NCI-H2107 (cell line): Measurements from ENCODE around the gene RALGAPA1.
"Not testable (repeated sequence)": the region's sequence is repeated elsewhere in the genome, so short reads cannot be mapped to it uniquely, and the experiment has no call there.

ENCODE experiments used
- DNase-seq: peaks from one replicate; lab custom pipeline; 2025; lab: John Stamatoyannopoulos, UW

Gene RALGAPA1

DNA sequence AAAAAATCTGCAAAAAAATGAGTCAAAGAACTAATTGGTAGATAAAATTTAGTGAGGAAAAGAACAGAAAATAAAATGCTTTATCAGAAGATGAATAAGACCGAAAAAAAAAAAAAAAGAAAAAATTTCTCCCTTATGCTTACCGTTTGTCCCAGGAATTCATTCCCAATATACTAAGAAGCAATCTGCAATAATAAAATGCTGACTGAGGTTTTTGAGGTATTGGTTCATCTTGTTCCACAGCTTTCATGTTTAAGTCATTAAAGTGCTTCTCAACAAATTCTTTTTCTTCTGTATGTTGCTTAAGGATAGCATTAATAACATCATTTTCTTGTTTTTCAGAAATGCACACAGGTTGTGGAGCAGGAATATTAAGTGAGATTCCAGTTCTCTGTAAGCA lies 182.1 kb downstream of the RALGAPA1 start:
- DNase-seq = not testable (repeated sequence)

DNA sequence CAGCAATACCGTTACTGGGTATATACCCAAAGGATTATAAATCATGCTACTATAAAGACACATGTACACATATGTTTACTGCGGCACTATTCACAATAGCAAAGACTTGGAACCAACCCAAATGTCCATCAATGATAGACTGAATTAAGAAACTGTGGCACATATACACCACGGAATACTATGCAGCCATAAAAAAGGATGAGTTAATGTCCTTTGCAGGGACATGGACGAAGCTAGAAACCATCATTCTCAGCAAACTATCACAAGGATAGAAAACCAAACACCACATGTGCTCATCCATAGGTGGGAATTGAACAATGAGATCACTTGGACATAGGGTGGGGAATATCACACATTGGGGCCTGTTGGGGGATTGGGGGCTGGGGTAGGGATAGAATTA lies 187.1 kb downstream of the RALGAPA1 start:
- not testable (repeated sequence) for DNase-seq

DNA sequence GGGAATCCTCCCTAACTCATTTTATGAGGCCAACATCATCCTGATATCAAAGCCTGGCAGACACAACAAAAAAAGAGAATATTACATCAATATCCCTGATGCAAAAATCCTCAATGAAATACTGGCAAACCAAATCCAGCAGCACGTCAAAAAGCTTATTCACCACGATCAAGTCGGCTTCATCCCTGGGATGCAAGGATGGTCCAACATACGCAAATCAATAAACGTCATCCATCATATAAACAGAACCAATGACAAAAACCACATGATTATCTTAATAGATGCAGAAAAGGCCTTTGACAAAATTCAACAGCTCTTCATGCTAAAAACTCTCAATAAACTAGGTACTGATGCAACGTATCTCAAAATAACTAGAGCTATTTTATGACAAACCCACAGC lies 189.1 kb downstream of the RALGAPA1 start:
- DNase-seq = not testable (repeated sequence)

DNA sequence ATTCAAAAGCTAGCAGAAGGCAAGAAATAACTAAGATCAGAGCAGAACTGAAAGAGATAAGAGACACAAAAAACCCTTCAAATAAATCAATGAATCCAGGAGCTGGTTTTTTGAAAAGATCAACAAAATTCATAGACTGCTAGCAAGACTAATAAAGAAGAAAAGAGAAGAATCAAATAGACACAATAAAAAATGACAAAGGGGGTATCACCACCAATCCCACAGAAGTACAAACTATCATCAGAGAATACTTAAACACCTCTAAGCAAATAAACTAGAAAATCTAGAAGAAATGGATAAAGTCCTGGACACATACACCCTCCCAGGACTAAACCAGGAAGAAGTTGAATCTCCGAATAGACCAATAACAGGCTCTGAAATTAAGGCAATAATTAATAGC lies 189.6 kb downstream of the RALGAPA1 start:
- not testable (repeated sequence) for DNase-seq

- DNase-seq = no peak
These were observed 191.6 kb downstream of the RALGAPA1 start for GRCh38 chr14:35617500-35617899.

- DNase-seq = no peak
These were observed 201.7 kb downstream of the RALGAPA1 start for GRCh38 chr14:35607380-35607779.

DNA sequence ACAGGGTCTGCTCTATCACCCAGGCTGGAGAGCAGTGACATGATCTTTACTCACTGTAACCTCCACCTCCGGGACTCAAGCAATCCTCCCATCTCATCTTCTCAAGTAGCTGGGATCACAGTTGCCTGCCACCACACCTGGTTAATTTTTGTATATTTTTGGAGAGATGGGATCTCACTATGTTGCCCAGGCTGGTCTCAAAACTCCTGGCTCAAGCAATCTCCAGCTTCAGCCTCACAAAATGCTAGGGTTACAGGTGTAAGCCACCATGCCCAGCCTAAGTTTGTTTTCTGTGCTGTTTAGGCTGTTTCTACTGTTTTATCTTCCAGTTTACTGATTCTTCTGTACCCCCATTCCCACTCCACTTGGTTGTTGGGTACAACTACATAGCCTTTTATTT lies 208.8 kb downstream of the RALGAPA1 start:
- DNase-seq = no peak

DNA sequence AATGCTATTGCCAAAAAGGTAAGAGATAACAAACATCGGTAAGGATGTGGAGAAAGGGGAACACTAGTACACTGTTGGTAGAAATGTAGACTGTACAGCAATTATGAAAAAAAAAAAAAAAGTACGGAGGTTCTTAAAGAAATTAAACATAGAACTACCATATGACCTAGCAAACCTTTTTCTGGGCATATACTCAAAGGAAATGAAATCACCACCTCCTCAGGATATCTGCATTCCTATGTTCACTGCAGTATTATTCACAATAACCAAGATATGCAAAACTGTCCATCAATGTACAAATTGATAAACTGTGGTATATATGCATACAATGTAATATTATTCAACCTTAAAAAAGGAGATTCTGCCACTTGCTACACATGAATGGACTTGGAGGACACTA lies 214.5 kb downstream of the RALGAPA1 start:
- no peak for DNase-seq

DNA sequence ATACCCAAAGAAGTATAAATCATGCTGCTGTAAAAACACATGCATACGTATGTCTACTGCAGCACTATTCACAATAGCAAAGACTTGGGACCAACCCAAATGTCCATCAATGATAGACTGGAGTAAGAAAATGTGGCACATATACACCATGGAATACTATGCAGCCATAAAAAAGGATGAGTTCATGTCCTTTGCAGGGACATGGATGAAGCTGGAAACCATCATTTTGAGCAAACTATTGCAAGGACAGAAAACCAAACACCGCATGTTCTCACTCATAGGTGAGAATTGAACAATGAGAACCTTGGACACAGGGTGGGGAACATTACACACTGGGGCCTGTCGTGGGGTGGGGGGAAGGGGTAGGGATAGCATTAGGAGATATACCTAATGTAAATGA lies 221.7 kb downstream of the RALGAPA1 start:
- not testable (repeated sequence) for DNase-seq

GRCh38 chr14:35578639-35579038 lies 230.5 kb downstream of the RALGAPA1 start:
- DNase-seq = no peak

DNA sequence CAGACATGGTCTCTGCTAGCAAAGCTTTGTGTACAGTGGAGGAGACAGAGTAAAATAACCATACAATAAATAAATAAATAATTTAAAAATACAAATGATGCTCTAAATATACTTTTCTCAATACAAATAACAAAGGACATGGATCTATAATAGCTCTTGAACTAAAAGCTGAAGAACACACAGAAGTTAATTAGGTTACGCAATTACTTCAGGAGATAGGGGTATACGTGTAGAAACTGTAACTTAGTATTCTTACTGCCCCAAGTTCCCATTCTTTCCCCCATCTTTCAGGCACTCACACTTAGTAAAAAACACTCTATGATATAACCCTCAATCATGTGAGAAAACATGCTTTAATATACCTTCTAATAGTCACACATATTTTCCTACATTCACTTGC lies 231.0 kb downstream of the RALGAPA1 start:
- DNase-seq = no peak

DNA sequence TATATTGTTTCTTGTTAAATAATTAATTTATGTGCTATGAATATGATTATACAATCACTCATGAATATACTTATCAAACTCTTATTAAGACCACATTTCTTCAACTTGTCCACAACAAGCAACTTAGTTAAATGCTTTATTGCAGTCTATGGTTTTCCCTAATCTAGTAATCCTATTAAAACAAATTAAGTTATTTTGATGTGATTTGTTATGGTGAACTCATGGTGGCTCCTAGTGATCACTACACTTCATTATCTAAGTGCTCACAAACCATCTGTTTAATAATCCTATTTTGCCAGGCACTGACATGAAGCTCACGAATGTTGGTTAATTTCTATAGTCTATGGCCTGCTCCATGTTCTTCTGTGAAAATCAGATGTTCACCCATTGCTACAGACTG lies 232.2 kb downstream of the RALGAPA1 start:
- no peak for DNase-seq

DNA sequence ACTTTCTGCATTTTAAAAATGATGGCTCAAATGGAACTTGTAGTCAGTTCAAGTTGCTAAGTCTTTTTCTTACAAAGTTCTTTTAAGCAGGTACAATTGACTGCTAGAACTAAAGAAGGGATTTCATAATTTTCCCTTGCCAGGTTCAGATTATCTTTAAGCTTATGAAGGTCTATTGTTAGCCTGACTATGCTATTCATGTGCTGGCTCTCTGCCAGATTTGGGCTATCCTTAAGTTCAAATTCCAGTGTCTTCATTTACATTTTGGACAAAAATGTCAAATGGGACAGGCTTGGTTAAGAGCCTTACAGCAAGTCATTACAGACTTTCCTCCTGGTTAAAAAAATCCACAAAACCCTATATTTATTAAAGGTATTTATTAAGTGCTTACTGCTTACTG lies 232.8 kb downstream of the RALGAPA1 start:
- DNase-seq = no peak

GRCh38 chr14:35573911-35574310 lies 235.2 kb downstream of the RALGAPA1 start:
- no peak for DNase-seq

- no peak for DNase-seq
These were observed 237.5 kb downstream of the RALGAPA1 start for GRCh38 chr14:35571598-35571997.

DNA sequence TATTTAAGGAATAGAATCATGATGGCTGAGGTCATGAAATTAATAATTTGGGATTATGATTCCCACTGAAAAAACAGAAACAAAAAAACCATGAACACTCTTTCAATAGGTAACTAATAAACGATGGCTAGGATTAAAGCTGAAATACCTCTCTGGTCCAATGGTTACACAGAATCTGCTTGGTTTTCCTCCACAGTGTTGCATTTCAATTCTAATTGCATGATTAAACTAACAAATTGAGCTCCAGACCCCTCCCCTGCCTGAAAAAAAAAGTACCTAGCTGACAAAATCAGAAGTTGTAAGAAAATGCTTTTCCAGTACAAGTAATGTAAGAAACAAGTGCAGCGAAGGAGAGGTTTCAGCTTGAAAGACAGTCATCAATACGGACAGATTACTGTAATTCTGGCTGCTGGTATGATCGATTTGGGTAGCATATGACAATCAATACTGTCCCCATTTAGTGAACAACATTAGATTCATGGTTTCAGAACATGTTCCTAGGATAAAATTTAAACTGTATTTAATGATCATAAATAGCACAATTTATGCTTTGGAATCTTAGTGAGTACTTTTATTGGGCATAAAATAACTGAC lies 243.1 kb downstream of the RALGAPA1 start:
- no peak for DNase-seq

DNA sequence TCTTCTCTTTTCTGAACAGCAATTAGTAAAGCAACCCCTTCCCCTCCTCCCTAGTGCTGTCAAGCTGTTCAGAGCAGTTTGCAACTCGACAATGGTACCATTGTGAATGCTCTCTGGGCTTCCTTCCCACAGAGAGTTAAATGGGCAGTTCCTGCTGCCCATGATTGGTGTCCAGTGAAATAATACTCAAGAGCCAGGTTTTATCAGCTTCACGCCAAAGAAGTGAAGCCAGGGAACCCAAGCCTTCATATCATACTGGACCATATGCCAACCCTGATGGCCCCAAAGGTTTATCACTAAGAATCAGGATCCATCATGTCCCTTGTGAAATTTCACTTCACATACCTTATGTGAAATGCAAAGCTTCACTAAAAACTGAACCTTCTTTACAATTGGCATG lies 250.4 kb downstream of the RALGAPA1 start:
- DNase-seq = no peak

DNA sequence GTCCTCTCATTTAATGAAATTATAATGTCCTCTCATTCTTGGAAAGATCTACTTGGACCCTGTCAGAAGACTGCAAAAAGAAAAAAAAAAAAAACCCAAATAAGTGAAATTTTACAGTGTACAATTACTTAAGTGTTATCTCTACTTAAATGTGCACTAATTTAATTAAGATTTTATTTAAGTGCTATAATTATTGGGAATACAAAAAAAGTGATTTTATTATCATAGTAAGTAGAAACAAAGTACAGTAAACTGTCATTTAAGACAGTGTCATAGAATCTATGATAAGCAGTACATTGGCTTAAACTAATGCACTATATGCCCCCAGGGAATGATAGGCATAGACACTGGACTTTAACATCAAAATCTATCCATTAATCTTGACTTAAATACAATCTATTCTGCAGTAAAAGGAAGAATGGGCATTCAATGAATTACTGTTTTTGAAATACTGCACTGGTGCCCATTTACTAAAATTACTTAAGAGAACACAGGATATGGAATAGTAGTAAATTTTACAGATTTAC lies 251.8 kb downstream of the RALGAPA1 start:
- no peak for DNase-seq

DNA sequence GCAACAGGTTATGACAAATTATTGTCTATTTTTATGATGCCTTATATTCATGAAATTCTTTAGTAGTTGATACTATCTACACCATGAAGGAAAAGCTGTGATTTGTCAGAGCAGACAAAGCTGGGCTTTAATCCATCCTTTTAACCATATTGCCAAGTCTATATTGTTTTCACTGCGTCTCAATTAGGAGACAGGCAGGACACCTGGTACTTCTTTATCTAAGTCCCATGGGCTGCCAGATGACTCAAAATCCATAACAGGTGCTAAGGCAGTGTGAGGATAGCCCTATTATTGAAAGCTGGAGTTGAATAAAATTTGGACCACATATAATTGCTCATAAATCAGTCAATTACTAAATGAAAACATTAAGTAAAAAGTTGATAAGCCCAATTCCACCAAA lies 252.5 kb downstream of the RALGAPA1 start:
- no peak for DNase-seq

DNA sequence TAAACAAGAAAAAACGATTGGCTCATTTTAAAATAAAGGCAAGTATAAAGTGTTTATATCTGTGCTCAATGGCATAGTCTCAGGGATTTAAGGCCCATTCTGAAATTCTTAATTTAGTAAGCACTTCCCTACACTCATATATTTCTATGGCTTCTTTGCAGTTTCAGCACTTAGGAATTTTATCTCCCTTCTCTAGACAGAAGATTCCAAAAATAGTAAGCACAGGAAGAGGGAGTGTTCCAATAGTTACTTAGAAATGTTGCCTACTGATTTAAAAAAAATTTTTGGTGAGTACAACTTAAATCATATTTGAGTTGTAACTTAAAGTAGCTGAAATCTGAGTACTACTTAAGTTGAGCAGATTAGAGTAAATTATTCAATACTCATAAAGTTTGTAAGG lies 255.3 kb downstream of the RALGAPA1 start:
- no peak for DNase-seq

GRCh38 chr14:35551081-35551480 lies 258.0 kb downstream of the RALGAPA1 start:
- DNase-seq = no peak

DNA sequence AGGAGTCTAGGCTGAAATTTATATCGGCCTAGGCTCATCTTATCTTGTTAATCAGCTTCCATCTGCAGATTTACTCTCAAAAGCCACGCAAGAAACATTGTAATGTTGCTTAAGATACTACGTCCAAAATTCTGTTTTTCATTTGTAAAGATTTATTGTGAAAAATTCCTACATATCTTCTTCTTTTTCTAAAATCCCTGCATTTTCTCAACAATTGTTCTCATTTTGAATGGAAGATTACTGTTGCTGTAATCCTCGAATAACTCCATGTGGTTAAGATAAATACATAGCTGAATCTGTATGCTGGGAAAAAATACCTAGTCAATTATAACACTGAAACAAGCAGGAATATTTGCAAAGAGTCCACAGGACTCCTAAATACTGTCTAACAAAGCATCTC lies 259.5 kb downstream of the RALGAPA1 start:
- no peak for DNase-seq

DNA sequence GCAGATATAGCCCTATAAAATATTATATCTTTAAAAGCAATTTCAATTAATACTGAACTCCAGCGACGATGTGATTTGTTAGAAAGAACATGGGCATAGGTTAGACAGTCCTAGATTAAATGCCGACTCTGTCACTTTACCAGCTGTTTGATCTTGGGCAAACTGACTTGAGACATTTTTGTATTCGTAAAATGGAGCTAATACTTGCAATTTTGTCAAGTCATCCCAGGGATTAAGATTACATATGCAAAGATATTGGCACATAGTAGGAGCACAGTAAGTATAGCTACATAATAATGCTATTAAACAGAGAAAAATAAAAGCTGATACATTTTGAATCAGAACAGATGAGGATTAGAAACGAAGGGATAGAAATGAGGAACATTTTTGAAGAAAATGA lies 266.1 kb downstream of the RALGAPA1 start:
- no peak for DNase-seq

GRCh38 chr14:35539969-35540368 lies 269.1 kb downstream of the RALGAPA1 start:
- no peak for DNase-seq
